Activated CD4-positive, alpha-beta T cell treated with anti-CD3 and anti-CD28 coated beads, Interleukin-2, amount 10 ng/mL, durations not matched to agents 24 days and 14 days (primary cell): ENCODE measurements around the gene TBKBP1. TPM values are rescaled to one million over a fixed set of nuclear protein-coding genes. Genes with fewer than 3 reads are reported as not detected.

ENCODE experiments used
- DNase-seq: peaks from one replicate; pipeline ENCODE4 v3.0.0; 2022
- H3K27ac Mint-ChIP-seq: one replicate; pipeline ENCODE4 v1.8.0; 2022; ENCODE audit warnings: mild to moderate bottlenecking, mixed read lengths
- H3K27me3 Mint-ChIP-seq: one replicate; pipeline ENCODE4 v1.8.0; 2022; ENCODE audit warnings: mixed read lengths
- H3K36me3 Mint-ChIP-seq: one replicate; pipeline ENCODE4 v1.8.0; 2022; ENCODE audit warnings: low read depth, mild to moderate bottlenecking, mixed read lengths
- H3K4me1 Mint-ChIP-seq: one replicate; pipeline ENCODE4 v1.8.0; 2021; ENCODE audit warnings: mixed read lengths
- H3K4me3 Mint-ChIP-seq: one replicate; pipeline ENCODE4 v1.8.0; 2022; ENCODE audit warnings: mild to moderate bottlenecking, moderate library complexity, mixed read lengths
- H3K9me3 Mint-ChIP-seq: one replicate; pipeline ENCODE4 v1.8.0; 2021; ENCODE audit warnings: mixed read lengths
- intact Hi-C: fragments of 100-400 bp; cut with micrococcal nuclease; formaldehyde crosslinking; loops from one replicate; pipeline ENCODE4 v1.15.1; 2023
- total RNA-seq: library from RNA; stranded (reverse); gene quantifications from 2 replicates; pipeline ENCODE4 v1.2.3, GENCODE V29; 2022

Gene TBKBP1
- total RNA-seq, 1 donor from 2014 or later = 10.9 TPM

DNA sequence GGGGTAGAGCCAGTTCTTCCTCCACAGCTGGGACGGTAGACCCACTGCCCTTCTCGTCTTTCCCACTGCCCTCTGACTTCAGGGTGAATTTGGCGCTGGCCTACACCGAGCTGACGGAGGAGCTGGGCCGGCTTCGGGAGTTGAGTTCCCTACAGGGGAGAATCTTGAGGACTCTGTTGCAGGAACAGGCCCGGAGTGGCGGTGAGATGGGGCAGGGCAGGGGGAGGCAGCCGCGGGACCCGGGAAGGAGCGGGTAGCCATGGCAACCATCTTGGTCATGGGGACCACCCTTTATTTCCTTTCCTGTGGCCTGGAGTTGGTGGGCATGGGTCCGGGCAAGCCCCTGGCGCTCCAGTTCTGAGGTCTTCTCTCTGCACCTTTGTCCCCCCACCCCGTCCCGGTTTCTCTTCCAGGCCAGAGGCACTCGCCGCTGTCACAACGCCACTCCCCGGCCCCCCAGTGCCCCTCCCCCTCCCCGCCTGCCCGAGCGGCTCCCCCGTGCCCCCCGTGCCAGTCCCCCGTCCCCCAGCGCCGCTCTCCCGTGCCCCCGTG lies 14.4 kb downstream of the TBKBP1 start:
- Mint-ChIP-seq H3K27me3 (no peaks in the 10 kb centered on the region), H3K4me1 (peaks cover 62% of the 10 kb centered on the region), H3K27ac (no peak overlapping the region), H3K4me3 (no peak overlapping the region), H3K36me3 (peaks cover 13% of the 10 kb centered on the region), H3K9me3 (no peaks in the 10 kb centered on the region)
- intact Hi-C loops = no loop called here
- no peak for DNase-seq

- H3K36me3 Mint-ChIP-seq = peaks cover 13% of the 10 kb centered on the region
- H3K9me3 Mint-ChIP-seq = no peaks in the 10 kb centered on the region
- no peak overlapping the region for H3K27ac Mint-ChIP-seq
- no peak for DNase-seq
- H3K4me3 Mint-ChIP-seq = no peak overlapping the region
- intact Hi-C loops = no loop called here
- peaks cover 58% of the 10 kb centered on the region for H3K4me1 Mint-ChIP-seq
- H3K27me3 Mint-ChIP-seq = no peaks in the 10 kb centered on the region
These were observed 15.0 kb downstream of the TBKBP1 start for GRCh38 chr17:47708864-47709541.

GRCh38 chr17:47709594-47709993 lies 15.6 kb downstream of the TBKBP1 start:
- H3K27ac Mint-ChIP-seq = no peak overlapping the region
- no peak overlapping the region for H3K4me3 Mint-ChIP-seq
- peaks cover 13% of the 10 kb centered on the region for H3K36me3 Mint-ChIP-seq
- DNase-seq = no peak
- H3K4me1 Mint-ChIP-seq = peaks cover 58% of the 10 kb centered on the region
- no peaks in the 10 kb centered on the region for H3K27me3 Mint-ChIP-seq
- intact Hi-C loops = no loop called here
- H3K9me3 Mint-ChIP-seq = no peaks in the 10 kb centered on the region

DNA sequence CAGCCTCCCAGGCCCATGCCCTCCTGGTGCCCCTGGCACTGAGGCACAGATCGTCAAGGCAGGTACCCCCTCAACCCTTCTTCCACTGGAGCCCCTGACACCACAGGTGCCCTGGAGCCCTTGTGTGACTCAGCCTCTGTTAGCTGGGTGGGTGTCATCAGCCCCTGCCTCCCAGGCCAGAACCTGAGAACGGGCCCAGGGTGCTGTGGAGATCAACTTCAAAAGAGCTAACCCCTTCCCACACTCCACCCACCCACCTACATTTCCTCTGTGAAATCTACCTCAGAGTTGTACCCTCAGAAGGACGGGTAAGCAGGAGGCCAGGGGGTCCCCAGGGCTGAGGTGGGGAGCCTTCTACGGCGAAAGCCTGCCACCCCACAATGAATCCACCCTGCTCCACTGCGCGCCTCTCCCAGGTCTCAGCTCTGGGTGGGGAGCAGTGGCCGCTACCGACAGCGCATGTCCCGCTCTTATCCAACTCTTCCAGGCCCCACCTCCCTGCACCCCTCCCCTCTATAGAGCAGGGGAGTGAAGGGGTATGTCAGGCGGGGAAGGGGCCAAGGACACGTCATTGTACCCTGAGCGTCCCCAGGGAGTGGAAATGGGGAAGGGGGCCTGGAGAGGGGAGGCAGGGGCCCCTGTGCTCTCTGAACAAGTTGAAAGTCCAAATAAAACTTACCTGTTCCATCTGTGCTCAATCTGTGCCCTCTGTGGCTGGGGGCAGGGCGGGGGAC lies 17.6 kb downstream of the TBKBP1 start:
- Mint-ChIP-seq H3K9me3 (no peaks in the 10 kb centered on the region), H3K4me1 (peaks cover 55% of the 10 kb centered on the region), H3K4me3 (no peak overlapping the region), H3K27ac (no peak overlapping the region), H3K36me3 (peaks cover 8% of the 10 kb centered on the region), H3K27me3 (no peaks in the 10 kb centered on the region)
- intact Hi-C loops = no loop called here
- no peak for DNase-seq

- Mint-ChIP-seq H3K4me3 (no peak overlapping the region), H3K36me3 (peaks cover 8% of the 10 kb centered on the region), H3K27me3 (no peaks in the 10 kb centered on the region), H3K9me3 (no peaks in the 10 kb centered on the region), H3K4me1 (peaks cover 55% of the 10 kb centered on the region), H3K27ac (no peak overlapping the region)
- intact Hi-C loops = no loop called here
- DNase-seq = no peak
These were observed 18.5 kb downstream of the TBKBP1 start for GRCh38 chr17:47712330-47713023.

DNA sequence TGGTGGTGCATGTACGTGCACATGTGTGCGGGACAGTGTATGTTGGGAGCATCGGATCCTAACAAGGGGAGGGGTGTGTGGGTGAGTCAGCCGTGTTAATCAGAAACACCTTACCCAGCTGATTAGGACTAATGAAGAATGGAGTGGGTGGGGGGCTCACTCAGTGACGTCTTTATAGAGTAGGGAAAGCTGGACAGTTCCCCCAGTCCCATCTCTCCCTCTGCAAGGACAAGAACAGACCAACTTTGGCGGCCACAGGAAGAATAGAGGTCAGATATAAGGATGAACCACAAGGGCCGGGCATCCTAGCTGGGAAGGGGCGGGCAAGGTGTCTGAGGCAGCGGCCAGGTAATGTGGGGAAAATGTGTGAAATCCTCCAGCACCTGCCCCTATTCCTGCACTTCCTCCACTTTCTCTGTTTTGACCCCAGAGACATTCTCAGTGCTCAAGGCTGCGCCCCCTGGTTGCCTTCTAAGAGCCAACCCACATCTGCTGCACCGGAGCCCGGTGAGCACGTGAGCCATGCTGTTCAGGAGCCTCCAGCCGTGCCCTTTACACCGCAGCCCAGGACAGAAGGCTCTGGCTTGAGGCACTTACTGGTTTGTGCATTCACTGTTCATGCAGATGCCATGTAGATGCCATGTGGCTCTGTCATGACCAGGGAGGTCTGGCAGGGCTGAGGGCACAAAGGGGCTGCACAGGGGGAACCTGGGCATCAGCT lies 20.2 kb downstream of the TBKBP1 start:
- intact Hi-C loops = no loop called here
- peaks cover 68% of the 10 kb centered on the region for H3K4me1 Mint-ChIP-seq
- no peaks in the 10 kb centered on the region for H3K27me3 Mint-ChIP-seq
- DNase-seq = no peak
- H3K27ac Mint-ChIP-seq = peak overlapping the region; percentile 45
- H3K4me3 Mint-ChIP-seq = no peak overlapping the region
- H3K9me3 Mint-ChIP-seq = no peaks in the 10 kb centered on the region
- H3K36me3 Mint-ChIP-seq = peaks cover 8% of the 10 kb centered on the region

- Mint-ChIP-seq H3K27ac (peak overlapping the region; percentile 30), H3K4me3 (no peak overlapping the region)
- intact Hi-C loops = loop anchor here (5.0 kb wide), 1 partner anchor 53 kb away; no protein-coding TSS in a partner anchor
These were observed 20.9 kb downstream of the TBKBP1 start for GRCh38 chr17:47714773-47715396.

GRCh38 chr17:47715669-47716325 lies 21.8 kb downstream of the TBKBP1 start:
- Mint-ChIP-seq H3K36me3 (peaks cover 3% of the 10 kb centered on the region), H3K27ac (peak overlapping the region; percentile 61), H3K4me1 (peaks cover 77% of the 10 kb centered on the region), H3K4me3 (peak overlapping the region; percentile 25), H3K27me3 (no peaks in the 10 kb centered on the region), H3K9me3 (no peaks in the 10 kb centered on the region)
- no peak for DNase-seq
- intact Hi-C loops = loop anchor here (5.0 kb wide), 1 partner anchor 53 kb away; no protein-coding TSS in a partner anchor

More at GRCh38 chr17:47714773-47715396, 20.9 kb downstream of the TBKBP1 start:
- peaks cover 73% of the 10 kb centered on the region for H3K4me1 Mint-ChIP-seq
- H3K36me3 Mint-ChIP-seq = peaks cover 8% of the 10 kb centered on the region
- H3K27me3 Mint-ChIP-seq = no peaks in the 10 kb centered on the region
- no peaks in the 10 kb centered on the region for H3K9me3 Mint-ChIP-seq
- no peak for DNase-seq

DNA sequence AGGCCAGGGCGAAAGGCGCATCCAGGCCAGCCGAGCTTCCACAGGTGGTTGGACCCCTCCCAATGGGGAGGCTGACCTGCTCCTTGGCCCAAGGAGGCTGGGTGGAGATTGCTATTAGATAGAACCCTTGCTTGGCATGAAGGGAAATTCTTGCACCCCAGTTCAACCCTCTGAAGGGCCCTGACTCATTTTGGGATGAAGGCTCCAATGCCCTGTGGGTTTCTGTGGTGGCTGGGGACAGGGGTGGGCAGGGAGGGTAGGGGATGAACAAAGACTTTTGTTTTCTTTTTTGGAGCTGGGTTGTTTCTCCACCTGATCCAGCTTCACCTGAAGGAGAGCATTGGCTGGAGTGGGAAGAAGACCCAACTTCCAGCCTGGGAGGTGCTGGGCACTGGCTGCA lies 22.4 kb downstream of the TBKBP1 start:
- Mint-ChIP-seq H3K36me3 (peaks cover 3% of the 10 kb centered on the region), H3K4me1 (peaks cover 79% of the 10 kb centered on the region), H3K27me3 (no peaks in the 10 kb centered on the region), H3K9me3 (no peaks in the 10 kb centered on the region), H3K4me3 (peak overlapping the region; percentile 76), H3K27ac (peak overlapping the region; percentile 80)
- DNase-seq = no peak
- intact Hi-C loops = loop anchor here (5.0 kb wide), 1 partner anchor 54 kb away; no protein-coding TSS in a partner anchor

GRCh38 chr17:47717261-47717697 lies 23.3 kb downstream of the TBKBP1 start:
- intact Hi-C loops = loop anchor here (5.0 kb wide), 1 partner anchor 55 kb away; no protein-coding TSS in a partner anchor
- Mint-ChIP-seq H3K27ac (peak overlapping the region; percentile 93), H3K36me3 (no peaks in the 10 kb centered on the region), H3K9me3 (no peaks in the 10 kb centered on the region), H3K27me3 (no peaks in the 10 kb centered on the region), H3K4me1 (peaks cover 77% of the 10 kb centered on the region), H3K4me3 (peak overlapping the region; percentile 76)
- DNase-seq = peak; percentile 73

DNA sequence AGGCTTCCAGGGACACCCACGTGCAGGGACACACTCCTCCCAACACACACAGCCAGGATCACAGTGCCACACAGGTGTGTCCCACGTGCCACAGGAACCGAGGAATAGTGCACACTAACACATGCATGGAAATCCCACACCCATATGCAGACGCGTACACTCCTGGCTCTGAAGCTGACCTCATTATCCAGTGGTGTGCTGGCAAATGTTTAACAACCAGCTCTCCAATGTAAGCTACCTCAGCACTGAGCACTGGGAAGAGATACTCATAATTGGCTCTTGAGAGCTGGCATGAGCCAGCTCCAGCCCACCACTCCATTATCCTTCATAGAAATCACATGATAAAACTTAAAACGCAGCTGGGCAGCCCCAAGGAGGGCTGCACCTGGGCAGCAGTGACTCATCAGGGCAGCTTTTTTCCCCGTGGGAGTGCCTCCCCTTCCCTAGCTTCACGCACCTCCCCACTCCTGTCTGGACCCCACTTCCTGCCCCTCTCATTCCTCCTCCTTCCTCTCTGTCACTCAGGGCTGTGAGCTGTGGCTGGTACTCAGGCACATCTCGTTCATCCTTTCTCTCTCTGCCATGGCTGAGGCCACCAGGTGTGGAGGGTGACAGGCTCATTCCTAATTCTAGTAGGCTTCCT lies 24.1 kb downstream of the TBKBP1 start:
- H3K4me1 Mint-ChIP-seq = peaks cover 80% of the 10 kb centered on the region
- H3K4me3 Mint-ChIP-seq = peak overlapping the region; percentile 76
- DNase-seq = peak; percentile 74
- no peaks in the 10 kb centered on the region for H3K9me3 Mint-ChIP-seq
- intact Hi-C loops = loop anchor here (5.0 kb wide), 1 partner anchor 56 kb away; no protein-coding TSS in a partner anchor
- no peaks in the 10 kb centered on the region for H3K36me3 Mint-ChIP-seq
- no peaks in the 10 kb centered on the region for H3K27me3 Mint-ChIP-seq
- peak overlapping the region; percentile 93 for H3K27ac Mint-ChIP-seq
